ENCODE measurements around the gene LLGL2.

The LLGL2 gene

DNA sequence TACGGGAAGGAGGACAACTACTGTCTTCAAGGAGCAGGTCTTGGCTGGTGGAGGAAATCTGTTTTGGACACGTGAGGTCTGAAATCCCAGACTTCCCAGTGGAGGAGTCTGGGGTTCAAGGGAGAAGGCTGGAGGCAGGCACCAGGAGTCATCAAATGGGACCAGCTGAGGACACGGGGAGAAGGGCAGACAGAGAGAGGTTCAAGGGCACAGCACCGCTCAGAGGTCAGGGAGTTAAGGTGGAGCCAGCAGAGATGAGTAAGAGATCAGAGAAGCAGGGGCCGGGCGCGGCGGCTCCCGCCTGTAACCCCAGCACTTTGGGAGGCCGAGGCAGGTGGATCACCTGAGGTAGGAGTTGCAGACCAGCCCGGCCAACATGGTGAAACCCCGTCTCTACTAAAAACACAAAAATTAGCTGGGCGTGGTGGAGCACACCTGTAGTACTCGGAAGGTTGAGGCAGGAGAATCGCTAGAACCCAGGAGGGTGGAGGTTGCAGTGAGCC lies 97.3 kb downstream of the LLGL2 start:
- TF ChIP-seq, protein P1, sequence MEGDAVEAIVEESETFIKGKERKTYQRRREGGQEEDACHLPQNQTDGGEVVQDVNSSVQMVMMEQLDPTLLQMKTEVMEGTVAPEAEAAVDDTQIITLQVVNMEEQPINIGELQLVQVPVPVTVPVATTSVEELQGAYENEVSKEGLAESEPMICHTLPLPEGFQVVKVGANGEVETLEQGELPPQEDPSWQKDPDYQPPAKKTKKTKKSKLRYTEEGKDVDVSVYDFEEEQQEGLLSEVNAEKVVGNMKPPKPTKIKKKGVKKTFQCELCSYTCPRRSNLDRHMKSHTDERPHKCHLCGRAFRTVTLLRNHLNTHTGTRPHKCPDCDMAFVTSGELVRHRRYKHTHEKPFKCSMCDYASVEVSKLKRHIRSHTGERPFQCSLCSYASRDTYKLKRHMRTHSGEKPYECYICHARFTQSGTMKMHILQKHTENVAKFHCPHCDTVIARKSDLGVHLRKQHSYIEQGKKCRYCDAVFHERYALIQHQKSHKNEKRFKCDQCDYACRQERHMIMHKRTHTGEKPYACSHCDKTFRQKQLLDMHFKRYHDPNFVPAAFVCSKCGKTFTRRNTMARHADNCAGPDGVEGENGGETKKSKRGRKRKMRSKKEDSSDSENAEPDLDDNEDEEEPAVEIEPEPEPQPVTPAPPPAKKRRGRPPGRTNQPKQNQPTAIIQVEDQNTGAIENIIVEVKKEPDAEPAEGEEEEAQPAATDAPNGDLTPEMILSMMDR (IDR thresholded peaks at IDR 0.05; ENCODE audit: extremely low read depth, insufficient read depth, missing control alignments), result no peak
- in situ Hi-C loops (cut with MboI; ENCODE audit: low pct_unique_long_range_greater_than_20kb, low sequenced_read_pairs, unreplicated experiment), result no loop called here
- DNase-seq (ENCODE audit: low spot score), result no peak

DNA sequence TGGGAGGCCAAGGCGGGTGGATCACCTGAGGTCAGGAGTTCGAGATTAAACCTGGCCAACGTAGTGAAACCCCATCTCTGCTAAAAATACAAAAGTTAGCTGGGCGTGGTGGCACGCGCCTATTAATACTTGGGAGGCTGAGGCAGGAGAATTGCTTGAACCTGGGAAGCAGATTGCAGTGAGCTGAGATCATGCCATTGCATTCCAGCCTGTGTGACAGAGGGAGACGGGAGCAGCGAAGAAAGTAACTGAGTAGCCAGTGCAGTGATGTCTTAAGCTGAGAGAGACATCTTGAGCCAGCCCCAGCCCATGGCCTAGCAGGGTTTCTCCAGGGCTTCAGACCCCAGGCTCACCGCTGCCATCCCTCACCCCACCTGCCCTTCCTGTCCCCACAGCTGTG lies 97.9 kb downstream of the LLGL2 start:
- TF ChIP-seq, protein P1 (IDR thresholded peaks at IDR 0.05; ENCODE audit: extremely low read depth, insufficient read depth, missing control alignments), result no peak
- in situ Hi-C loops (cut with MboI; ENCODE audit: low pct_unique_long_range_greater_than_20kb, low sequenced_read_pairs, unreplicated experiment), result no loop called here
- no peak for DNase-seq (ENCODE audit: low spot score)

- TF ChIP-seq, protein P1 (IDR thresholded peaks at IDR 0.05; ENCODE audit: extremely low read depth, insufficient read depth, missing control alignments), result no peak
- in situ Hi-C loops (cut with MboI; ENCODE audit: low pct_unique_long_range_greater_than_20kb, low sequenced_read_pairs, unreplicated experiment), result no loop called here
- DNase-seq (ENCODE audit: low spot score), result no peak
Measured at GRCh38 chr17:75624021-75624420, 98.5 kb downstream of the LLGL2 start.
